ENCODE results near the gene ARFGAP3. TPM values are rescaled to one million over a fixed set of nuclear protein-coding genes. Genes with fewer than 3 reads are reported as not detected.

The ARFGAP3 gene
- total RNA-seq, 2 donors from 2014 or later, result 32.1 to 39.7 TPM

DNA sequence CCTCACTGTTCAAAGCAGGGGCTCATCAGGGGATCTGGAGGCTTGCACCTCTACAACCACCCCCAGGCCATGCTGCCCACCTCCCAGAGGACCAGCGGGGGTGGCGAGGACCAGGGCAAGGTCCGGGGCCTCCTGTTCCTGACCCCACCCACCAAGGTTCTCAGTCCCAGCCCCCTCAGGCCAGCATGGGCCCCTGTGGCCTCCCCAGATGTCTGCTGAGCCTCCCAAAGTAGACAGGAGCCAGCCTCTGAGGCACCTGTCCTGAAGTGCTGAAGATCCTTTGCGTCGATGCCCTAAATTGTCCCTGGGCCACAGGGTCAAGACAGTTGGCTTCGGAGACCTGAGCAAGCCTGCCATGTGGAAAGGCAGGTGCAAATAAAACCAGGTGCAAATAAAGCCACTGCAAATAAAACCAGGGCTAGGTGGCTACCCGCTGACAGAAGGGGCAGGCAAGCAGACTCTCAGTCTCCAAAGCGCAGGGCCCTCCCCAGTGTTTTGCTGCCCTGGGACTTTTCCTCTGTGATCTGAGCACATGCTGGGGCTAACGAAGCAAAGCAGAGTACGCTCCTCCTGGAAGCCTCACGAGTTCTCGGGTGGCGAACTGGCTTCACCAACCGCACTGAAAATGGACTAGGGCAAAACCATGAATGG is 22.4 kb upstream of the ARFGAP3 start:
- Mint-ChIP-seq H3K27me3 (no peaks in the 10 kb centered on the region), H3K27ac (no peak overlapping the region), H3K36me3 (ENCODE audit: low read depth) (no peaks in the 10 kb centered on the region), H3K4me1 (peaks cover 4% of the 10 kb centered on the region), H3K4me3 (no peak overlapping the region)
- H3K9me3 ChIP-seq (ENCODE audit: control insufficient read depth, low read length, poor library complexity, severe bottlenecking), result no peaks in the 10 kb centered on the region
- ATAC-seq, result no peak
- DNase-seq, result no peak

DNA sequence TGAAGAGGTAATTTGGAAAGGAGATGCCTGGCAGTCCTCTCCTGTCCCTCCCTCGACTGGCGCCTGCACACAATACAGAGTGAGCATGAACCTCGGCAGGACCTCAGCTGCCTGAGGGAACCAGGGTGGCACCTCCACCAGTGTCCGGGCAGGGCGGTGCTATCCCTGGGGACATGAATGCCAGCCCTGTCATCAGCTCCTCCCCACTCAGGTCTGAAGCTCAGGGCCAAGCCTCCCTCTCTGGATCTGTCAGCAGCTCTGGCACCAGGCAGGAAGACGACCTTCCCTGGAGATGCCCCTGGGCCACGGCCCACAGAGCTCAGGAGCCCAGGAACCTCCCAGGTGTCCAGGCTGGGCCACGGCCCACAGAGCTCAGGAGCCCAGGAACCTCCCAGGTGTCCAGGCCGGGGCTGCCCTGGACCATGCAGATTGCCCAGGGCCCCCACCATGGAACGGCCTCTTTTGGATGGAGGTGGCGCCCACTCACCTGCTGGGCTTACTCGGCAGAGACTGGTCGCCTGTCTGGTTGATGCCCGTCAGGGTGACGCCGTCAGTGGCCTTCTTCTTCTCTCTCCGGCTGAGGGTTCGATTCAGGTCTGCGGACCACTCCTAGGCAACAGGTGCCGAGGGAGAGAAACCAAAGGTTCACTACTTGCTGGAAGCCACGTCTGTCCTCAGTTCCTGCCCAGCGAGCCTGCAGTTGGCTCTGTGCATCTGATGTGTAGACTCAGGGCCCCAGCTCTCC is 21.7 kb upstream of the ARFGAP3 start:
- DNase-seq (no peak), ATAC-seq (no peak)
- peaks cover 4% of the 10 kb centered on the region for H3K4me1 Mint-ChIP-seq
- no peaks in the 10 kb centered on the region for H3K36me3 Mint-ChIP-seq (ENCODE audit: low read depth)
- H3K27me3 Mint-ChIP-seq, result no peaks in the 10 kb centered on the region
- no peaks in the 10 kb centered on the region for H3K9me3 ChIP-seq (ENCODE audit: control insufficient read depth, low read length, poor library complexity, severe bottlenecking)
- H3K4me3 Mint-ChIP-seq, result no peak overlapping the region
- H3K27ac Mint-ChIP-seq, result no peak overlapping the region

DNA sequence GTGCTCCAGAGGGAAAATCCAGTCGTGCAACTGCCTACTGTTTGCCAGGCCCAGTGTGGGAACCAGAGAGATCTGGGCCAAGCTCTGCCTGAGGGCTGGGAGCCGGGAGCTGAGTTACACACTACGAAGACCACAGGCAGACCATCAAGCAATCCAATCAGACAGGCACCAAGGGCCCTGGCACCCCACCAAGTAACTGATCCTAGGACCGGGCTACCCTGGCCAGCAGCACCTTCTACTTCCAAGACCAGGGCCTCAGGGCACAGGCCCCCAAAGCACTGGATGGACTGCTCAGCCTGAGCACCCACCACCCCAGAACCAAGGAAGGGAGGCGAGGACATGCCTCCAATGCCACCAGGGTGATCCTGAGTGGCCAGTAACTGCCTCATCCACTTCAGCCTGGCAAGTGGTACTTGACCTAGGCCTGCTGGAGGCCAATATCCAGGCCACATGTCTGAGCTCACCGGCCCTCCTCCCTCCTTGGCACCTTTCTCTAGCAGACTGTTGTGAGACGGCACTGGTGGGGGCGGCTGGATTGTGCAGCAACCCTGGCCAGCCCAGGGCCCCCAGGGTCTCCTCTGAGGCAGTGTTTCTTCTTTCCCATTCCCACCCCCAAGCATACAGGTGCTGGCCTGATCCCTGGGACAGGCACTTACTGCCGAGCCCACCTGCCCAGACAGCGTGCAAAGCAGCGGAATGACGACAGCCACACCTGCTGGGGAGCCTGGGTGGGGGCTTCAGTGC is 20.7 kb upstream of the ARFGAP3 start:
- DNase-seq (no peak), ATAC-seq (no peak)
- Mint-ChIP-seq H3K36me3 (ENCODE audit: low read depth) (no peaks in the 10 kb centered on the region), H3K27ac (no peak overlapping the region), H3K27me3 (no peaks in the 10 kb centered on the region), H3K4me3 (no peak overlapping the region), H3K4me1 (peaks cover 4% of the 10 kb centered on the region)
- H3K9me3 ChIP-seq (ENCODE audit: control insufficient read depth, low read length, poor library complexity, severe bottlenecking), result no peaks in the 10 kb centered on the region

DNA sequence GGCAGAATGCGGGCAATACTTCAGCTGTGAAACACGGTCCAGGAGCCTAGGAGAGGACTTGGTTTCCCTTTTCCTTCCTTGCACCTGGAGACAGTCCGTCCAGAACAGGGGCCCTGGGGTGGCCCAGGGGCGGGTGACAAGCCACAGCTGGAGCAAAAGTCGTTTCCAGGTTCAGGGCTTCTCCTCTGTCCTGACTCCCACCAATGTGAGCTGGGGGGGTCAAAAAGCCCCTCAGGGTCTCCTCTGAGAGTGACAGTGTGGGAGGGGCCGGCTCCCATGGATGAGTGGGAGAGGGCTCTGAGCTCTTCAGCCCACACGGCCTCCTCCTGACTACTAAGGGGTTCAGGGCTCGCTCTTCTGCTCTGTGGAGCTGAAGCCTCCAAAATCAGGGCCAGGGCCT is 20.1 kb upstream of the ARFGAP3 start:
- peak overlapping the region; percentile 21 for H3K27ac Mint-ChIP-seq
- peaks cover 4% of the 10 kb centered on the region for H3K4me1 Mint-ChIP-seq
- no peaks in the 10 kb centered on the region for H3K36me3 Mint-ChIP-seq (ENCODE audit: low read depth)
- no peak overlapping the region for H3K4me3 Mint-ChIP-seq
- H3K9me3 ChIP-seq (ENCODE audit: control insufficient read depth, low read length, poor library complexity, severe bottlenecking), result no peaks in the 10 kb centered on the region
- ATAC-seq, result no peak
- DNase-seq, result no peak
- H3K27me3 Mint-ChIP-seq, result no peaks in the 10 kb centered on the region

DNA sequence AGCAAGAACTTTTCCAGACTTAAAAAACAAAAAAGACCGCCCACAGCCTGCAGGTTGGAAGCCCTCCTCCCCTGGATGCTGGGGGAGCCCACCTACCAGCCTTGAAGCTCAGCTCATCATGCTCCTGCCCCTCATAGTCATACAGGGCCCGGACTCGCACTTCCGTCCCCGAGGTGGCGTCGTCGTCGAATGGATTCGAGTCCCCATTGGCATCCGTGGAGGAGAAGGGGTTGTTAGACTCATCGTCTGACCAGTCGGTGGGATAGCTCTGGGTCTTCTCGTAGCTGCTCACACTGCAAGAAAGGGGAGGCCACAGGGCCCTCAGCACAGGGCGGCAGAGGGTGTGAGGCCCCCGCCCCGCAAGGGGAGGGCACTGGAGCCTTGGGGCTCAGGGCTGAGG is 19.0 kb upstream of the ARFGAP3 start:
- Mint-ChIP-seq H3K4me3 (no peak overlapping the region), H3K36me3 (ENCODE audit: low read depth) (no peaks in the 10 kb centered on the region)

DNA sequence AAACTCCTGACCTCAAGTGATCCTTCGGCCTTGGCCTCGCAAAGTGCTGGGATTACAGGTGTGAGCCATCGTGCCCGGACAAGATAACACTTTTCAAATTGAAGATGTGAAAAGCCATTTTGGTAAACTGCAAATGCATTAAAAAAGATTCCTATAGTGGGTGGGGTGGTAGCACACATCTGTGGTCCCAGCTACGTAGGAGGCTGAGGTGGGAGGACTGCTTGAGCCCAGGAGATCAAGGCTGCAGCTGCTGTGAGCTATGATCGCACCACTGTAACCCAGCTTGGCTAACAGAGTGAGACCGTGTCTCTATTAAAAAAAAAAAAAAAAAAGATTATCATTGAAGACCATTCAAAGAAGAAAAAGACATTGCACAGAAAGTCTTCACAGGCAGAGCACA is 16.9 kb upstream of the ARFGAP3 start:
- H3K27me3 Mint-ChIP-seq, result no peaks in the 10 kb centered on the region
- no peak overlapping the region for H3K4me3 Mint-ChIP-seq
- DNase-seq, result no peak
- H3K9me3 ChIP-seq (ENCODE audit: control insufficient read depth, low read length, poor library complexity, severe bottlenecking), result no peaks in the 10 kb centered on the region
- H3K36me3 Mint-ChIP-seq (ENCODE audit: low read depth), result no peaks in the 10 kb centered on the region
- H3K27ac Mint-ChIP-seq, result no peak overlapping the region
- peaks cover 6% of the 10 kb centered on the region for H3K4me1 Mint-ChIP-seq
- ATAC-seq, result no peak

More for the DNA sequence above, 19.0 kb upstream of the ARFGAP3 start:
- ATAC-seq (no peak), DNase-seq (no peak)
- H3K27ac Mint-ChIP-seq, result peak overlapping the region; percentile 84
- H3K9me3 ChIP-seq (ENCODE audit: control insufficient read depth, low read length, poor library complexity, severe bottlenecking), result no peaks in the 10 kb centered on the region
- H3K27me3 Mint-ChIP-seq, result no peaks in the 10 kb centered on the region
- H3K4me1 Mint-ChIP-seq, result peaks cover 4% of the 10 kb centered on the region

DNA sequence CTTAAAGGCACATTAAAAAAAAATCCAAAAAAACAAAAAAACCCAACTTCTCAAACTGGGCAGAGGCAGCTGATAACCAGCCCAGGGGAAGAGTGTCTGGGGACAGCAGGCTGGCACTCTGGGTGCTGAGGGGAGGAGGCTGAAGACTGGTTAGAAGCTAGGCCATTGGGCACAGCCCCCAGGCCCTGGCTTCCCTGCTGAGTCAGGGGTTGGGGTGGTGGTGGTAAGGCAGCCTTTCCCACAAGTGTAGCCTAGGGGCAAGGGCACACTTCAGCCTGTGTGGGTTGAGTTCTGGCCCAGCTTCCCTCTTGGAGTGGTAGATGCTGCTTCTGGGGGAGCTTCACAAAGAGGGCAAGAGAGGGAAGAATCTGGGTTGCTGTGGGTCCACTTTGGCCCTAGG is 16.3 kb upstream of the ARFGAP3 start:
- no peaks in the 10 kb centered on the region for H3K36me3 Mint-ChIP-seq (ENCODE audit: low read depth)
- H3K27ac Mint-ChIP-seq, result no peak overlapping the region
- H3K4me1 Mint-ChIP-seq, result peaks cover 6% of the 10 kb centered on the region
- no peaks in the 10 kb centered on the region for H3K27me3 Mint-ChIP-seq
- ATAC-seq, result no peak
- H3K4me3 Mint-ChIP-seq, result no peak overlapping the region
- DNase-seq, result no peak
- no peaks in the 10 kb centered on the region for H3K9me3 ChIP-seq (ENCODE audit: control insufficient read depth, low read length, poor library complexity, severe bottlenecking)

DNA sequence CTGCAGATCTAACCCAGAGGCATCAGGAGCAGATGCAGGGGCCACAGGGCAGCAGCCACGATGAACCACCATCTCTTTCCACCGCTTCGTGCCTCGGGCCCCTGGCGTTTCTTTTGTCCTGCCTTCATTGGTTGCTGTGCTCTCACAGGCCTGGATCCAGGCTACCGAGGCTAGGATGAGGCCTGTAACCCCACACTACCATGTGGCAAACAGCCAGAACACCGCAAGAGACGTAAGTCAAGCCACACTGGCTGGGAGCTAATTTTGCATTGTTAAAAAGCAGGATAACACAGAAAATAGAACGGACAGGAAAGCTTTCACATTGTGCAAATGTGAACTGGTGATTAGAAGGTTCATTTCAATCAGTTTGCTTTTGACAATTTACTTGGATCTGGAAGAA is 15.7 kb upstream of the ARFGAP3 start:
- no peaks in the 10 kb centered on the region for H3K27me3 Mint-ChIP-seq
- no peak overlapping the region for H3K27ac Mint-ChIP-seq
- DNase-seq, result no peak
- ATAC-seq, result no peak
- peaks cover 6% of the 10 kb centered on the region for H3K4me1 Mint-ChIP-seq
- no peaks in the 10 kb centered on the region for H3K9me3 ChIP-seq (ENCODE audit: control insufficient read depth, low read length, poor library complexity, severe bottlenecking)
- no peak overlapping the region for H3K4me3 Mint-ChIP-seq
- no peaks in the 10 kb centered on the region for H3K36me3 Mint-ChIP-seq (ENCODE audit: low read depth)

DNA sequence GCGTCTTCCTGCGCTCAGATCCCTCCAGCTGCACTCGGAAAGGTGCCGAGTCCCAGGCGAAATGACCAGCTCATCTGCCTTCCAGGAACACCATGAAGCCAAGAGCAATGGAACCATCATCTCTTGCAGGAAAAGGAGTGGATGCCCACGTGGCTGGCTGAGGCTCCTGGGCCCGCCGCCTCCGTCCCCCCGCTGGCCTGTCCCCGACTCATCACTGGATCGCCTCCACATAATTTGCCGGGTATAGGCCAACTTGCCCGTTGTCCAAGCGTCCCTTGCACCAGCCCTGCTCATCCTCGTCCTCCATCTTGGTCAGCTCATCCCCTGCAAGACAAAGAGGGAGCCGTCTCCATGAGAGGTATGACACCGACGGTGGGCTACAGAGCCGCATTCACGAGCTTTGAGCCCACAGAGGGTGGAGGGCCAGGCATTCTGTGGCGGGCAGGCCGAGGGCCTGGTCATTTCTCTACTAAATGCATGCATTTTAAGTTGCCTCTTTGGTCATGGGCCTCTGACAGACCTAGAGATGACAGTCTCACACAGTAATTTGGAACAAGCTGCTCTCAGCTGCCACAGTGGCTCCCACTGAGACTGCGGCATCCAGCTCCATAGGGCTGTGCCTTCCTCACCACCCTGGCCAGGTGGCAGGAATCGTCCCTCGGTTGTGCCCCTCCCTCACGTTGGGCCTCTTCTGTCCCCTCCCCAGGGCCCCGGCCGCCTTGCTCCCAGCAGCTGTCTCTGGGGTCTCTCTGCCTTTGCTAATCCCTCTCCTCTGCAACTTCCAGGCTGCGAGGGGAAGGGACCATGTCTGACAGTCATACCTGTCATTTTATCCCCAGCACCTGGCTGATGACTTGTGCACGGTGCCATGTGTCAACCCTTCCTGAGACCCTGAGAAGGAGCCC is 14.3 kb upstream of the ARFGAP3 start:
- H3K9me3 ChIP-seq (ENCODE audit: control insufficient read depth, low read length, poor library complexity, severe bottlenecking), result no peaks in the 10 kb centered on the region
- DNase-seq (no peak), ATAC-seq (no peak)
- H3K4me3 Mint-ChIP-seq, result no peak overlapping the region
- H3K27ac Mint-ChIP-seq, result no peak overlapping the region
- no peaks in the 10 kb centered on the region for H3K27me3 Mint-ChIP-seq
- no peaks in the 10 kb centered on the region for H3K36me3 Mint-ChIP-seq (ENCODE audit: low read depth)
- H3K4me1 Mint-ChIP-seq, result peaks cover 4% of the 10 kb centered on the region

DNA sequence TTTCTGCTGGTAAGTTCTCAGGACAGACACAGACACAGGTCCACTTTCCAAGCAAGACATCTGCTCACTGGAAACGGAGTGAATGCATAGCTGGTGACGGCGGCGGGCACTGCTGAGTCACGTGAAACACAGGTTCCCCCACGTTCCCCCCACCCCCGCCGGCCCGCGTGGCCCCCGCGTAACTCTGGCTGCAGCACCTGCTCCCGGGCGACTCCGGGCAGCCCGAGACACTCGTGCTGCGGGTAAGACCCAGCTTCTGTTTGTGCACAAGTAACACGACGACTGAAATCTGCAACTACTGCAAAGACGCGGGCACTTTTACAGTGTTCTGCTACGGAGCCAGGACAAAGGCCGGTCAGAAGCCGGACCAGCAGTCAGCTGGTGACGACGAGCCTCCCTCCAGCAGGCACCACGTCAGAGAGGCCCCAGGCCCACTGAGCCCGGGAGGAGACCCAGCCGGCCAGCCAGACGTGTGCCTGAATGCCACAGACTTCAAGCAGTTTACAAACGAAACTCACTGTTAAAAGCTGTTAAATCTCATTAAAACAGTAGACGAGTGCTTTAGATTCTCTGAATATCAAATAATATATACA is 12.9 kb upstream of the ARFGAP3 start:
- peaks cover 4% of the 10 kb centered on the region for H3K4me1 Mint-ChIP-seq
- H3K27ac Mint-ChIP-seq, result no peak overlapping the region
- no peaks in the 10 kb centered on the region for H3K36me3 Mint-ChIP-seq (ENCODE audit: low read depth)
- DNase-seq (no peak), ATAC-seq (no peak)
- no peaks in the 10 kb centered on the region for H3K9me3 ChIP-seq (ENCODE audit: control insufficient read depth, low read length, poor library complexity, severe bottlenecking)
- H3K27me3 Mint-ChIP-seq, result no peaks in the 10 kb centered on the region
- H3K4me3 Mint-ChIP-seq, result no peak overlapping the region

DNA sequence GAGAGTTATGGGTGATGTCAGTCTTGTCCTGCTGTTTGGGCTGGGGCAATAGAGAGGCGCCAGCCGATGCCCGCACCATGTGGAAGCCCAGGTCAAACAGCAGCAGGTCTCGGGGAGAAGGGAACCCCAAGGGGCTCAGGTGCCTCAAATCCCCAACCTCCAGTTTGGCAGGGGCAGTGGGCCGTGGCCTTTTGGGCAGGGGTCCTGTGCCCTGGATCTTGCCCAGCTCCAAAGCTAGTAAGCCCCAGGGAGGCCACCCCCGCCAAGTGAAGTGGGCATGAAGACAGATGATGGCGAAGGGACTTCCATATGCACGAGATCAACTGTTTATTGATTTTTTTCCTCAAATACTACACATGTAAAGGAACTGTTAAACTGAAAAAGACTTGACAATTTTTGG is 12.4 kb upstream of the ARFGAP3 start:
- Mint-ChIP-seq H3K27ac (no peak overlapping the region), H3K36me3 (ENCODE audit: low read depth) (no peaks in the 10 kb centered on the region), H3K4me3 (no peak overlapping the region), H3K4me1 (peaks cover 4% of the 10 kb centered on the region), H3K27me3 (no peaks in the 10 kb centered on the region)
- DNase-seq (no peak), ATAC-seq (no peak)
- no peaks in the 10 kb centered on the region for H3K9me3 ChIP-seq (ENCODE audit: control insufficient read depth, low read length, poor library complexity, severe bottlenecking)

DNA sequence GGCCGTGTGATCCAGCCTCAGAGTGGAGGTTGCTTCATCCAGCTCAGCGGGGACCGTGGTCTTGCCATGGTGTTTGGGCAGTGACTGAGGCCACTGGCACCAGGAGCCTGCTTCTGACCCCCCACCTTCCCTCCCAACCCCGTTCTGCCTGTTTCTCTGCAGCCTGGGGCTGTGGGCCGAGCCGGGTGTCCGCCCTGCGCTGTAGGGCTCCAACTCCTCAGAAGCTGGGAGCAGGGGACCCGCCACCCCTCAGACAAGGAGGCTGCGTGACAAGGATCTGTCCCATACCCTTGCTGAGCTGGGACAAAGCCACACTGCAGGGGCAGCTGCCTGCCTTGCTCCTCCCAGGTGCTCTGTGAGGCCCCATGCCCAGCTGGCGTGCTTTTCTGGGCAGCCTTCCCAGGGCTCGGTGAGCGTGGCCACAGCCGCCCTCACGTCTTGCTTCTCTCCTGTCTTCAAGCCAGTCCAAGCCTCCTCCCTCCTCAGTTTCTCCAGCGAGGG is 11.7 kb upstream of the ARFGAP3 start:
- DNase-seq, result no peak
- Mint-ChIP-seq H3K4me3 (no peak overlapping the region), H3K27me3 (no peaks in the 10 kb centered on the region), H3K27ac (no peak overlapping the region), H3K36me3 (ENCODE audit: low read depth) (no peaks in the 10 kb centered on the region), H3K4me1 (peaks cover 4% of the 10 kb centered on the region)
- ATAC-seq, result no peak
- H3K9me3 ChIP-seq (ENCODE audit: control insufficient read depth, low read length, poor library complexity, severe bottlenecking), result no peaks in the 10 kb centered on the region

All from T-helper 17 cell (primary cell).